A549 (cell line): Measurements from ENCODE around the gene UNC5B. TPM values are rescaled to one million over a fixed set of nuclear protein-coding genes. Genes with fewer than 3 reads are reported as not detected.

Experiments
- ATAC-seq, 2 experiments: fragments of 200-7000 bp in 1 of 2; fragments of >200 bp in 1 of 2; cut with Nextera tagmentation in 1 of 2; cut with Tn5 transposase in 1 of 2; 3 replicates each; pipeline versions ENCODE4 v1.8.0 to v1.9.1; 2018 to 2020; ENCODE audit warnings: mild to moderate bottlenecking in 1 of 2, moderate library complexity in 1 of 2
- CTCF ChIA-PET: fragments of 300-600 bp; sonication (Branson Sonifier 250); formaldehyde crosslinking; extraction: SDS; loops from one replicate; lab custom pipeline; 2021; ENCODE audit warnings: antibody characterized with exemption, inconsistent platforms; lab: Yijun Ruan, JAX
- POLR2A ChIA-PET: fragments of 350-600 bp; formaldehyde crosslinking; extraction: SDS; loops from one replicate; lab custom pipeline; 2021; ENCODE audit warnings: antibody characterized with exemption, inconsistent platforms; lab: Yijun Ruan, JAX
- DNase-seq, 2 experiments: peaks; one replicate each; pipeline versions ENCODE4 v3.0.0 to v3.0.0-alpha.2; 2011 to 2016; ENCODE audit warnings: low read depth in 1 of 2, low spot score in 1 of 2
- FAIRE-seq: peaks from 2 replicates; lab custom pipeline; 2011; peaks lifted over from hg19 to GRCh38; lab: Jason Lieb, UNC
- H3K27ac ChIP-seq, 2 experiments: fragments of >200 bp; sonication (Bioruptor Twin); formaldehyde crosslinking; 3 replicates each; pipeline ENCODE4 v1.5.1; 2016 to 2017
- H3K4me1 ChIP-seq: fragments of >200 bp; sonication (Bioruptor Twin); formaldehyde crosslinking; 3 replicates; pipeline ENCODE4 v1.6.1; 2016
- H3K4me2 ChIP-seq: fragments of >200 bp; sonication (Bioruptor Twin); formaldehyde crosslinking; 3 replicates; pipeline ENCODE4 v1.6.1; 2016
- H3K4me3 ChIP-seq: fragments of >200 bp; sonication (Bioruptor Twin); formaldehyde crosslinking; 3 replicates; pipeline ENCODE4 v1.5.1; 2016
- H3K9me3 ChIP-seq: fragments of >200 bp; sonication (Bioruptor Twin); formaldehyde crosslinking; 3 replicates; pipeline ENCODE4 v1.6.1; 2016
- ATOH8 ChIP-seq: fragments of 250-450 bp; sonication (Bioruptor Pico); IDR thresholded peaks from 2 replicates; pipeline ENCODE4 v1.5.0; 2020; ENCODE audit warnings: low read depth, mild to moderate bottlenecking, moderate library complexity
- BHLHE40 ChIP-seq: IDR thresholded peaks from 2 replicates; pipeline ENCODE4 v1.6.1; 2012; ENCODE audit warnings: low read depth, low read length, inconsistent platforms
- CBX8 ChIP-seq: fragments of 200-600 bp; sonication (generic); IDR thresholded peaks from 2 replicates; pipeline ENCODE4 v1.6.1; 2016
- CEBPB ChIP-seq, 2 experiments: fragments of >200 bp in 1 of 2; sonication (Bioruptor Twin) in 1 of 2; formaldehyde crosslinking in 1 of 2; IDR thresholded peaks; 2 replicates each; pipeline ENCODE4 v1.6.1; 2012 to 2016
- CHD4 ChIP-seq: fragments of 200-600 bp; sonication (generic); IDR thresholded peaks from 2 replicates; pipeline ENCODE4 v1.6.1; 2016; ENCODE audit warnings: antibody characterized with exemption, mild to moderate bottlenecking, borderline replicate concordance
- E2F6 ChIP-seq: IDR thresholded peaks from 2 replicates; pipeline ENCODE4 v1.6.1; 2012; ENCODE audit warnings: low read depth, borderline replicate concordance
- ESRRA ChIP-seq: fragments of 150-350 bp; IDR thresholded peaks from 2 replicates; pipeline ENCODE4 v1.6.1; 2014; ENCODE audit warnings: mild to moderate bottlenecking, low read length, borderline replicate concordance
- HDAC2 ChIP-seq: fragments of 200-600 bp; sonication (generic); IDR thresholded peaks from 2 replicates; pipeline ENCODE4 v1.6.1; 2016
- HEYL ChIP-seq: fragments of 250-450 bp; sonication (Bioruptor Pico); IDR thresholded peaks from 2 replicates; pipeline ENCODE4 v1.8.0; 2021; ENCODE audit warnings: mild to moderate bottlenecking, moderate library complexity
- HMGXB4 ChIP-seq: fragments of 250-450 bp; sonication (Bioruptor Pico); IDR thresholded peaks from 2 replicates; pipeline ENCODE4 v1.5.0; 2021; ENCODE audit warnings: mild to moderate bottlenecking, moderate library complexity, borderline replicate concordance
- HOXA7 ChIP-seq: fragments of 250-450 bp; sonication (Bioruptor Pico); IDR thresholded peaks from 2 replicates; pipeline ENCODE4 v1.5.0; 2020; ENCODE audit warnings: mild to moderate bottlenecking, moderate library complexity
- KDM1A ChIP-seq: fragments of 200-600 bp; sonication (generic); IDR thresholded peaks from 2 replicates; pipeline ENCODE4 v1.6.1; 2016; ENCODE audit warnings: low read depth, mild to moderate bottlenecking
- MAZ ChIP-seq: fragments of 150-350 bp; IDR thresholded peaks from 2 replicates; pipeline ENCODE4 v1.6.1; 2014; ENCODE audit warnings: antibody characterized with exemption, low read depth, low read length, borderline replicate concordance
- NPAS2 ChIP-seq: fragments of 250-450 bp; sonication (Bioruptor Pico); IDR thresholded peaks from 2 replicates; pipeline ENCODE4 v1.8.0; 2022; ENCODE audit warnings: mild to moderate bottlenecking, moderate library complexity, borderline replicate concordance
- RARB ChIP-seq: fragments of 250-450 bp; sonication (Bioruptor Pico); IDR thresholded peaks from 2 replicates; pipeline ENCODE4 v1.8.0; 2021; ENCODE audit warnings: mild to moderate bottlenecking, moderate library complexity
- RFX5 ChIP-seq: fragments of 450-650 bp; IDR thresholded peaks from 2 replicates; pipeline ENCODE4 v1.7.1; 2014; ENCODE audit warnings: antibody characterized with exemption, mild to moderate bottlenecking, moderate library complexity
- SMC3 ChIP-seq: fragments of >200 bp; sonication (Bioruptor Twin); formaldehyde crosslinking; IDR thresholded peaks from 3 replicates; pipeline ENCODE4 v1.6.1; 2018; ENCODE audit warnings: inconsistent platforms
- SREBF2 ChIP-seq: fragments of 450-650 bp; IDR thresholded peaks from 2 replicates; pipeline ENCODE4 v1.6.1; 2014; ENCODE audit warnings: mild to moderate bottlenecking, moderate library complexity
- TP53 ChIP-seq: fragments of 250-450 bp; sonication (Bioruptor Pico); IDR thresholded peaks from 2 replicates; pipeline ENCODE4 v1.5.0; 2021; ENCODE audit warnings: mild to moderate bottlenecking, moderate library complexity
- USF2 ChIP-seq: fragments of 450-650 bp; IDR thresholded peaks from 2 replicates; pipeline ENCODE4 v1.6.1; 2014; ENCODE audit warnings: antibody characterized with exemption
- ZC3H11A ChIP-seq: fragments of 450-650 bp; IDR thresholded peaks from 2 replicates; pipeline ENCODE4 v1.6.1; 2014; ENCODE audit warnings: antibody characterized with exemption, mild to moderate bottlenecking
- ZFP36 ChIP-seq: fragments of 450-650 bp; IDR thresholded peaks from 2 replicates; pipeline ENCODE4 v1.6.1; 2014; ENCODE audit warnings: borderline replicate concordance; ENCODE audit not compliant: partially characterized antibody
- WGBS: methylation state at CpG from one replicate; pipeline ENCODE4 v1.1.6; 2017; ENCODE audit errors: missing lambda C conversion rate; 5-methylcytosine and 5-hydroxymethylcytosine counted together
- polyA plus RNA-seq, 4 experiments: library from polyadenylated mRNA; depleted of rRNA in 3 of 4; stranded (reverse); fragments of >200 nt; fragmentation: RNase III in 1 of 4; extraction: RNeasy Plus Mini Kit Qiagen cat#74134 plus additional on column Dnase treatment in 1 of 4; gene quantifications; 2 replicates in 3 of 4; 3 replicates in 1 of 4; pipeline ENCODE4 v1.2.3, GENCODE V29; 2011 to 2017
- TF ChIP-seq, protein P1 (sequence below): IDR thresholded peaks from 2 replicates; pipeline ENCODE4 v1.6.1; 2012
- TF ChIP-seq, protein P2 (sequence below): fragments of 200-600 bp; sonication (generic); IDR thresholded peaks from 2 replicates; pipeline ENCODE4 v1.6.1; 2016; ENCODE audit warnings: antibody characterized with exemption, mild to moderate bottlenecking, moderate library complexity

Gene UNC5B
- polyA plus RNA-seq, 2 of the 4 experiments (the other 2 are of a cell fraction), result 0.14 to 1.0 TPM

DNA sequence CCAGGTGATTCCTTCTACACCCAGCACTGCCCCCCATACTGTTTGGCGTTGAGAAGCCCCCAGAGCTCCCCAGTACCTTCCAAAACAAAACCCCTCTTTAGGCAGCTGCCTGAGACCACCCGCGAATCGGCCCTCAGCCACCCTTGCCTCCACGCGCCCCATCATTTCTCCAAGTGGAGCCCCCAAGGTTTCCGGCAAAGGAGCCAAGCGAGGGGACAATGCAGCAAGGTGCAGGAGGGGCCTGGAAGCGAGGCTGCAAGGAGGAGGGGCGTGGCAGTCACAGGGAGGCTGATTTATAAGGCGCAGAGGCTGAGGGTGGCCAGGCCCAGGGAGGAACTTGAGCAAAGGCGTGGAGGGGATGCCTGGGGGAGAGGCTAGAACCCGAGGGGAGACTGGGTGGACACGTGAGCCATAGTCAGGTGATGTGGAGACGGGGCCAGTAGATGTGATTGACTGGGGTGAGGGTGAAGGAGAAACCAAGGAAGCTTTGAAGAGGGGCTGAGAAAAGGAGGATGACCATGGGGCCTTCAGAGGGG is 122.9 kb downstream of the UNC5B start:
- no peak for DNase-seq
- Histone ChIP-seq H3K9me3 (no peaks in the 10 kb centered on the region), H3K27ac (peak overlapping the region; percentile 61 to 79), H3K4me3 (no peak overlapping the region), H3K4me1 (peaks cover 80% of the 10 kb centered on the region), H3K4me2 (peak overlapping the region; percentile 62)
- FAIRE-seq, result no peak
- no peak for ATAC-seq
- CTCF ChIA-PET, result interaction anchor here (1.2 to 44.0 kb wide), 8 partner anchors 9 to 432 kb away, joined by 3 to 977 read pairs (median 6); partner anchors contain the start of genes CDH23 and SLC29A3
- POLR2A ChIA-PET, result no interaction called here
- TF ChIP-seq HMGXB4 (CRISPR knock-in tag) (no peak), TP53 (CRISPR knock-in tag) (no peak), CBX8 (no peak), CHD4 (no peak), ESRRA (no peak), KDM1A (no peak), E2F6 (no peak), NPAS2 (CRISPR knock-in tag) (no peak), RARB (CRISPR knock-in tag) (no peak), ZFP36 (no peak), HEYL (CRISPR knock-in tag) (no peak), HDAC2 (no peak), MAZ (no peak), BHLHE40 (no peak), SREBF2 (no peak), HOXA7 (CRISPR knock-in tag) (no peak)
- TF ChIP-seq, protein P1, sequence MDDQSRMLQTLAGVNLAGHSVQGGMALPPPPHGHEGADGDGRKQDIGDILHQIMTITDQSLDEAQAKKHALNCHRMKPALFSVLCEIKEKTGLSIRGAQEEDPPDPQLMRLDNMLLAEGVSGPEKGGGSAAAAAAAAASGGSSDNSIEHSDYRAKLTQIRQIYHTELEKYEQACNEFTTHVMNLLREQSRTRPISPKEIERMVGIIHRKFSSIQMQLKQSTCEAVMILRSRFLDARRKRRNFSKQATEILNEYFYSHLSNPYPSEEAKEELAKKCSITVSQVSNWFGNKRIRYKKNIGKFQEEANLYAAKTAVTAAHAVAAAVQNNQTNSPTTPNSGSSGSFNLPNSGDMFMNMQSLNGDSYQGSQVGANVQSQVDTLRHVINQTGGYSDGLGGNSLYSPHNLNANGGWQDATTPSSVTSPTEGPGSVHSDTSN, result no peak
- 88% methylated on average over 14 of the region's 15 CpGs for WGBS

GRCh38 chr10:71336632-71337031 is 124.3 kb downstream of the UNC5B start:
- DNase-seq (no peak), ATAC-seq (no peak), FAIRE-seq (no peak)
- ChIA-PET CTCF (interaction anchor here (0.7 to 44.0 kb wide), 5 partner anchors 17 to 232 kb away, joined by 3 to 977 read pairs (median 7); partner anchors contain the start of genes CDH23 and SLC29A3), POLR2A (no interaction called here)
- peak overlapping the region; percentile 37 for H3K4me2 ChIP-seq
- 54% methylated on average over 6 of the region's 6 CpGs for WGBS
- peak overlapping the region; percentile 61 to 79 for H3K27ac ChIP-seq
- no peaks in the 10 kb centered on the region for H3K9me3 ChIP-seq
- no peak overlapping the region for H3K4me3 ChIP-seq
- peaks cover 86% of the 10 kb centered on the region for H3K4me1 ChIP-seq
- TF ChIP-seq, protein P2, sequence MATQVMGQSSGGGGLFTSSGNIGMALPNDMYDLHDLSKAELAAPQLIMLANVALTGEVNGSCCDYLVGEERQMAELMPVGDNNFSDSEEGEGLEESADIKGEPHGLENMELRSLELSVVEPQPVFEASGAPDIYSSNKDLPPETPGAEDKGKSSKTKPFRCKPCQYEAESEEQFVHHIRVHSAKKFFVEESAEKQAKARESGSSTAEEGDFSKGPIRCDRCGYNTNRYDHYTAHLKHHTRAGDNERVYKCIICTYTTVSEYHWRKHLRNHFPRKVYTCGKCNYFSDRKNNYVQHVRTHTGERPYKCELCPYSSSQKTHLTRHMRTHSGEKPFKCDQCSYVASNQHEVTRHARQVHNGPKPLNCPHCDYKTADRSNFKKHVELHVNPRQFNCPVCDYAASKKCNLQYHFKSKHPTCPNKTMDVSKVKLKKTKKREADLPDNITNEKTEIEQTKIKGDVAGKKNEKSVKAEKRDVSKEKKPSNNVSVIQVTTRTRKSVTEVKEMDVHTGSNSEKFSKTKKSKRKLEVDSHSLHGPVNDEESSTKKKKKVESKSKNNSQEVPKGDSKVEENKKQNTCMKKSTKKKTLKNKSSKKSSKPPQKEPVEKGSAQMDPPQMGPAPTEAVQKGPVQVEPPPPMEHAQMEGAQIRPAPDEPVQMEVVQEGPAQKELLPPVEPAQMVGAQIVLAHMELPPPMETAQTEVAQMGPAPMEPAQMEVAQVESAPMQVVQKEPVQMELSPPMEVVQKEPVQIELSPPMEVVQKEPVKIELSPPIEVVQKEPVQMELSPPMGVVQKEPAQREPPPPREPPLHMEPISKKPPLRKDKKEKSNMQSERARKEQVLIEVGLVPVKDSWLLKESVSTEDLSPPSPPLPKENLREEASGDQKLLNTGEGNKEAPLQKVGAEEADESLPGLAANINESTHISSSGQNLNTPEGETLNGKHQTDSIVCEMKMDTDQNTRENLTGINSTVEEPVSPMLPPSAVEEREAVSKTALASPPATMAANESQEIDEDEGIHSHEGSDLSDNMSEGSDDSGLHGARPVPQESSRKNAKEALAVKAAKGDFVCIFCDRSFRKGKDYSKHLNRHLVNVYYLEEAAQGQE, result no peak
- TF ChIP-seq ZC3H11A, result no peak
- no peak for TF ChIP-seq CEBPB (IDR thresholded peaks at IDR 0.05)
- no peak for TF ChIP-seq KDM1A
- TF ChIP-seq CHD4, result no peak
- no peak for TF ChIP-seq SMC3
- no peak for TF ChIP-seq HMGXB4 (CRISPR knock-in tag)
- TF ChIP-seq CBX8, result no peak
- TF ChIP-seq RFX5, result no peak
- TF ChIP-seq, protein P1, result no peak
- no peak for TF ChIP-seq ATOH8 (CRISPR knock-in tag)
- TF ChIP-seq USF2, result no peak
